KBM-7 (cell line): ENCODE measurements around the gene STK35.
"Not testable (repeated sequence)": the region's sequence is repeated elsewhere in the genome, so short reads cannot be mapped to it uniquely, and the experiment has no call there.

Source experiments
- DNase-seq: peaks from one replicate; pipeline ENCODE4 v3.0.0-alpha.2; 2015
- in situ Hi-C: fragments of 300-500 bp; cut with MboI; formaldehyde crosslinking; loops from 2 replicates; pipeline ENCODE4 v1.14.3; 2020; ENCODE audit warnings: low sequenced_read_pairs, low pct_unique_long_range_greater_than_20kb, mixed read lengths

Gene STK35

DNA sequence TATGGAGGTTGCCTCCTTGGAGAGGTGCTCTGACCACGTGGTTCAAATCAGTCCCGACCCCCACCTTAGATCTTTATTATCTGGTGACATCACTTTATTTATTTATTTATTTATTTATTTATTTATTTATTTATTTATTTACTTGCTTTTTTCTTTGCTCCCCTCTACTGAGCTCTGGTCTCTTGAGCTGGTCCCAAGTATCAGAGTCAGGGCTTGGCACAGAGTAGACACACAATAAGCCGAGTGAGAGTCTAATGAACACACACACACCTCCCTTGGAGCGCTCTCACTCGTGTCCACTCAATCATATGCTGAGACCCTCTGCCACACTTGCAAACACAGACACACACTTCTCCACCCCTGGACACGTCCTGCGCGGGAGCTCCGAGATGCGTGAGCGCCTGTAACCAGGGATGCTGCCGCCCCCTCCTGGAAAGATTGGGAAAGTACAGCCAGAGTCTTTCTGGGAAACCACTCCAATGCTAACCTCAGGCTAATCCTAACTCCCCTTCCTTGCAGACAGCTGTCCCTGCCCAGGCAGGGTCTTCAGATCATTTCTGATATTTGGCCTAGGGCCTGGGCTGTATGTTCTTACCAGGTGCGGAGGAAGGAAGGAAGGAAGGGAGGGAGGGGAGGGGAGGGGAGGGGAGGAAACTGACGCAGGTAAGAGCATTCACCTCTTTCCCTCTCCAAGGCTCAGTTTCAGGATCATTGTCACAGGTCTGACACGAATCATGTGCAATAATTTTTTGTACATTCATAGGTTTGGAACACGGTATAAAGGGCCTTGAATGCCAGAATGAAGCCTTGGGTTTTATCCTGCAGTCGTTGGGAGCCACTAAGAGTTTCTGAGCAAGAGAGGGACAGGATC is 70.9 kb downstream of the STK35 start:
- in situ Hi-C loops, result no loop called here
- DNase-seq, result peak; percentile 64

- no peak for DNase-seq
- in situ Hi-C loops, result no loop called here
Observed at GRCh38 chr20:2173186-2173585, 71.6 kb downstream of the STK35 start.

GRCh38 chr20:2174067-2174466 is 72.4 kb downstream of the STK35 start:
- no peak for DNase-seq
- in situ Hi-C loops, result no loop called here

- in situ Hi-C loops, result no loop called here
- DNase-seq, result no peak
Observed at GRCh38 chr20:2176946-2177345, 75.3 kb downstream of the STK35 start.

DNA sequence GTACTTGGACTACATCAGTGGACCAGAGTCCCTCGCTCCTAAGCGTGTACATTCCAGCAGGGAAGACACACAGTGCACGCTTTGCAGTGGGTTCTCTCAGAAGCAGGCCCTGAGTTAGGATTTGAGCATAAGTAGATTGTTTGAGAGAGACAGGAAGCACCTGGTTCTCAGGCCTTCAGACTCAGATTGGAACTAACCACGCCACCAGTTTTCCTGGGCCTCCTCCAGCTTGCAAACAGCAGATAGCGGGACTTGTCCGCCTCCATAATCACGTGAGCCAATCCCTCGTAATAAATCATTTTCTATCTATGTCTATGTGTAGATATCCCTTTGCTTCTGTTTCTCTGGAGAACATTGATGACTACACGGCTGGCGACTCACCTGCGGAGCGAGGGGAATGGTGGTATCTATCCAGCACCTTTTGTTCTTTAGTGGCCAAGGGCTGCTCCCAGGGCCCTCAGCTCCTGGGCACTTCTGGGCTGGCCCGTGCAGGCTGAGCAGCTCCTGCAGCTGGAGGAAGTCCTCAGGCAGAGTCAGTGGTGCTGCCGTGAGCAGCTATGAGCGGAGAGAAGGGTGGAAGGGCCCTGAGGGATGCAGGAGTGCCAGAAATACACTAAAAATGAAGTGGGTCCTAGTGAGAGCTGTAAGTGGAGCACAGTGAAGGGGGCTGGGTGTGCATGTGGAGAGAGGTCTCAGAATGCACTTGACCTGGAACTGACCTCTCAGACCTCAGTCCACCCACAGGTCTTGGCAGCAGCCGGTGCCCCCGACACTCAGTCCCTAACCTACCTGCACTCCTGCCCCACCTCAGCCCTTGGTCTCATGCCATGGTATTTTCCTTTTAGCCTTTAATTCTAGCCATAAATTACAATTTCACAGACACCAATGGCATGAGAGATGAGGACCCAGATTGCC is 76.9 kb downstream of the STK35 start:
- in situ Hi-C loops, result no loop called here
- DNase-seq, result peak; percentile 8

DNA sequence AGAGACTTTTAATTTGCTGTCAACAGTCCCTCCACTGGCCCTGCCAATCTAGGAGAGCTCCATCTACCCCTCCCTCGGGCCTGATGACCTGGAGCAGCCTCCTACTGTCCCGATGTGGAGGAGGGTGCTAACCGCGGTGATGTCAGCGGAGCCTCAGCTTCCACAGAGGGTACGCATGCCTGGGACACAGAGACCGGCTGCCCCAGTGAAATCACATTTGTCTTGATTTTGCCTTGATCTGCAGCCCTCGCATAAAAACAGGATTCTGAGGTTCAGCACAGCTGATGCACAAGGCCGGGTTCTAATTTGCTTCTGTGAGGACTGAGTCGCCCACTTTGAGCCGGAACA is 77.6 kb downstream of the STK35 start:
- no peak for DNase-seq
- in situ Hi-C loops, result no loop called here

- in situ Hi-C loops, result no loop called here
- no peak for DNase-seq
Observed at GRCh38 chr20:2179949-2180348, 78.3 kb downstream of the STK35 start.

- in situ Hi-C loops, result no loop called here
- no peak for DNase-seq
Observed at GRCh38 chr20:2183381-2183780, 81.8 kb downstream of the STK35 start.

- DNase-seq, in situ Hi-C loops: not testable (repeated sequence)
Observed at GRCh38 chr20:2184933-2185332, 83.3 kb downstream of the STK35 start.

GRCh38 chr20:2195614-2196013 is 94.0 kb downstream of the STK35 start:
- in situ Hi-C loops, result no loop called here
- DNase-seq, result no peak

DNA sequence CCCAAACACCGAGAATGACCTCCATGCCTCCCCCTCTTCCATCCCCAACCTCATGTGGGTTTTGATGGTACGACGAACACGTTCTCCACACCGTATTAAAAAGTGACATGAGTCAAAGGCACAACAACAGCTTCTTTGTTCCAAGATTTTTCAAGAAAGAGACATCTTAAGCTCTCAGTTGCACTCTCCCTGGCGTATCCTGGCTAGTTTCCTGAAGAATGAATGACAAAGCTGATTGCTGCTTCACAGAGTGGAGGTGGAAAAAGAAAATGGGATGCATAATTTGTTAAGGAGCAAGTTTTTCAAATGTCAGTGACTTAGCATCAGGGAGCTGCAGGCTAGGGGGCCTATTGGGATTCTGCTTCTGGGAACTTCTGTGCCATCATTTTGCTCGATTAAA is 95.5 kb downstream of the STK35 start:
- in situ Hi-C loops, result no loop called here
- no peak for DNase-seq
